Transverse colon (tissue), 4 donors: ENCODE measurements around the gene GADD45G. TPM values are rescaled to one million over a fixed set of nuclear protein-coding genes. Genes with fewer than 3 reads are reported as not detected.

Source experiments
- DNase-seq: peaks from one replicate; pipeline ENCODE4 v3.0.0-alpha.2; 2019
- H3K27ac ChIP-seq, 4 donors: fragments of 200-600 bp; sonication (generic); 2 replicates each; pipeline ENCODE4 v1.5.1; 2016 to 2018; ENCODE audit warnings: inconsistent platforms in 4 of 4
- H3K27me3 ChIP-seq: fragments of 200-600 bp; sonication (generic); 2 replicates; pipeline ENCODE4 v1.5.1; 2017; ENCODE audit warnings: inconsistent platforms
- H3K36me3 ChIP-seq, 4 donors: fragments of 200-600 bp; sonication (generic); 2 replicates each; pipeline ENCODE4 v1.5.1; 2017 to 2019; ENCODE audit warnings: inconsistent platforms in 4 of 4
- H3K4me1 ChIP-seq, 4 donors: fragments of 200-600 bp; sonication (generic); 2 replicates each; pipeline ENCODE4 v1.5.1; 2017 to 2020; ENCODE audit warnings: inconsistent platforms in 4 of 4
- H3K4me3 ChIP-seq, 4 donors: fragments of 200-600 bp; sonication (generic); 1 replicate in 1 of 4; 2 replicates in 3 of 4; pipeline versions ENCODE4 v1.5.1 to v1.6.1; 2017 to 2019; ENCODE audit warnings: inconsistent platforms in 4 of 4
- H3K9me3 ChIP-seq, 2 donors: fragments of 200-600 bp; sonication (generic); 2 replicates each; pipeline ENCODE4 v1.5.1; 2017 to 2019; ENCODE audit warnings: inconsistent platforms in 2 of 2
- EP300 ChIP-seq: sonication (generic); formaldehyde crosslinking; IDR thresholded peaks from one replicate; pipeline ENCODE4 v1.6.1; 2017; ENCODE audit warnings: antibody characterized with exemption, low read depth
- POLR2A ChIP-seq: fragments of 450-650 bp; IDR thresholded peaks from one replicate; pipeline ENCODE4 v1.6.1; 2016; ENCODE audit warnings: antibody characterized with exemption, mild to moderate bottlenecking, moderate library complexity
- POLR2AphosphoS5 ChIP-seq, 3 donors: sonication (generic); formaldehyde crosslinking; IDR thresholded peaks; one replicate each; pipeline ENCODE4 v1.6.1; 2016; ENCODE audit warnings: antibody characterized with exemption in 3 of 3
- WGBS, 2 donors: methylation state at CpG; one replicate each; pipeline ENCODE4 v1.1.5; 2018; ENCODE audit warnings: low coverage in 1 of 2; 5-methylcytosine and 5-hydroxymethylcytosine counted together
- in situ Hi-C, 4 donors: fragments of 200-750 bp; cut with MboI; loops; one replicate each; pipeline versions ENCODE4 v1.15.0 to v1.15.1; 2017; ENCODE audit warnings: low sequenced_read_pairs in 3 of 4, low pct_ligation_motif_present in 1 of 4, low pct_unique_long_range_greater_than_20kb in 1 of 4
- intact Hi-C: fragments of 100-400 bp; cut with DNase I; formaldehyde crosslinking; loops from one replicate; pipeline ENCODE4 v1.15.1; 2023; ENCODE audit warnings: low total_unique reads
- total RNA-seq, 4 donors: library from RNA; depleted of rRNA; stranded (reverse); fragments of >200 nt; gene quantifications; one replicate each; pipeline ENCODE4 v1.1.0, GENCODE V29; 2016
- TF ChIP-seq, protein P1 (sequence below), 5 experiments: fragments of 200-600 bp in 3 of 5; fragments of 450-650 bp in 2 of 5; sonication (generic) in 3 of 5; IDR thresholded peaks; 1 replicate in 2 of 5; 2 replicates in 3 of 5; pipeline ENCODE4 v1.5.1; 2016 to 2017; ENCODE audit warnings: antibody characterized with exemption in 5 of 5, inconsistent platforms in 3 of 5, mild to moderate bottlenecking in 2 of 5, moderate library complexity in 1 of 5

The GADD45G gene
- total RNA-seq, 4 donors from 2014 or later, result 8.4 to 12.7 (median 10.3) TPM

DNA sequence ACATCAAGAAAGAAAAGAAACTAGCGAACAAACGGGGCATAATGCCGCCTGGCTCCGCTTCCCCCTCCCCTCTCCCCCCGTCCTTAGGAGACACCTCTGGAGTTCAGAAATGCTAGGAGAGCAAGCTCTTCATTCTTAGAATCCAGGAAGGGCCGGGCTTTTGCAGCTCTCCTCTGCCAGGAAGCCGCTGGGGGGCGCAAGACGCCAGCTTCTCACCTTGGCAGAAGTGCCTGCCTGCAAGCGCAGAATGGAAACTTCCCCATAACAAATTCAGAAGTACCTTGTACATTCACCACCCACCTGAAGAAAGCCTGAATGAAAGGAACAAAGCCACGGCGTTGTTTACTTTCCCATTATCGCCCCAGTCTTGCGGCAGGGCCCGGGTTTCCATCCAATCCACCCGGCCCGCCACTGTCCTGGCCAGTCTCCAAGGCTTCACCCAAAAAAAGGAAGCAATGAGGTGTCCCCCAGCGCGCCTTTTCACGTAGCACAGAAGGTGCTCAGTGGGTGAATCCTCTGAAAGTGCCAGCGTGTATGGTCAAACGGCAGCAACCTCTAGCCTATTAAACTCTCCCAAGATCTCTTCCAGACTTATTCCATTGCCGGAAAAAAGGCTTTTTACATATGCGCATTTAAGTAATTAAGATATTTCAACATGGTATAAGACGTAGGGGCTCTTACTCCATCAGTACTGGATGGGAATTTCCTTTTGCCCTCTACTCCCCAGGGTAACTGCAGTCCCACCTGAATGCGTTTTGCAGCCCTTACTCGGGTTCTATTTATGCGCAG lies 1.6 kb upstream of the GADD45G start:
- Histone ChIP-seq H3K4me1 (peaks cover 16 to 37% (median 34%) of the 10 kb centered on the region in 4 donors), H3K36me3 (no peaks in the 10 kb centered on the region), H3K9me3 (no peaks in the 10 kb centered on the region), H3K27me3 (no peaks in the 10 kb centered on the region), H3K27ac (peak overlapping the region; percentile 91 to 97 (median 94)), H3K4me3 (peak overlapping the region; percentile 10 to 76 (median 46))
- peak; percentile 95 for DNase-seq
- intact Hi-C loops (loop anchor here (5.0 to 10.0 kb wide), 2 partner anchors 59 to 342 kb away; no protein-coding TSS in a partner anchor), in situ Hi-C loops (loop anchor here in 3 of 4 donors (5.0 to 25.0 kb wide), 3 partner anchors 309 to 499 kb away; no protein-coding TSS in a partner anchor)
- 0 to 2% methylated on average over 13 to 28 of the region's 28 CpGs for WGBS, 2 donors
- no peak for TF ChIP-seq POLR2A
- TF ChIP-seq, protein P1, sequence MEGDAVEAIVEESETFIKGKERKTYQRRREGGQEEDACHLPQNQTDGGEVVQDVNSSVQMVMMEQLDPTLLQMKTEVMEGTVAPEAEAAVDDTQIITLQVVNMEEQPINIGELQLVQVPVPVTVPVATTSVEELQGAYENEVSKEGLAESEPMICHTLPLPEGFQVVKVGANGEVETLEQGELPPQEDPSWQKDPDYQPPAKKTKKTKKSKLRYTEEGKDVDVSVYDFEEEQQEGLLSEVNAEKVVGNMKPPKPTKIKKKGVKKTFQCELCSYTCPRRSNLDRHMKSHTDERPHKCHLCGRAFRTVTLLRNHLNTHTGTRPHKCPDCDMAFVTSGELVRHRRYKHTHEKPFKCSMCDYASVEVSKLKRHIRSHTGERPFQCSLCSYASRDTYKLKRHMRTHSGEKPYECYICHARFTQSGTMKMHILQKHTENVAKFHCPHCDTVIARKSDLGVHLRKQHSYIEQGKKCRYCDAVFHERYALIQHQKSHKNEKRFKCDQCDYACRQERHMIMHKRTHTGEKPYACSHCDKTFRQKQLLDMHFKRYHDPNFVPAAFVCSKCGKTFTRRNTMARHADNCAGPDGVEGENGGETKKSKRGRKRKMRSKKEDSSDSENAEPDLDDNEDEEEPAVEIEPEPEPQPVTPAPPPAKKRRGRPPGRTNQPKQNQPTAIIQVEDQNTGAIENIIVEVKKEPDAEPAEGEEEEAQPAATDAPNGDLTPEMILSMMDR (IDR thresholded peaks at IDR 0.05), result peak; percentile 87 to 94 (median 91)

DNA sequence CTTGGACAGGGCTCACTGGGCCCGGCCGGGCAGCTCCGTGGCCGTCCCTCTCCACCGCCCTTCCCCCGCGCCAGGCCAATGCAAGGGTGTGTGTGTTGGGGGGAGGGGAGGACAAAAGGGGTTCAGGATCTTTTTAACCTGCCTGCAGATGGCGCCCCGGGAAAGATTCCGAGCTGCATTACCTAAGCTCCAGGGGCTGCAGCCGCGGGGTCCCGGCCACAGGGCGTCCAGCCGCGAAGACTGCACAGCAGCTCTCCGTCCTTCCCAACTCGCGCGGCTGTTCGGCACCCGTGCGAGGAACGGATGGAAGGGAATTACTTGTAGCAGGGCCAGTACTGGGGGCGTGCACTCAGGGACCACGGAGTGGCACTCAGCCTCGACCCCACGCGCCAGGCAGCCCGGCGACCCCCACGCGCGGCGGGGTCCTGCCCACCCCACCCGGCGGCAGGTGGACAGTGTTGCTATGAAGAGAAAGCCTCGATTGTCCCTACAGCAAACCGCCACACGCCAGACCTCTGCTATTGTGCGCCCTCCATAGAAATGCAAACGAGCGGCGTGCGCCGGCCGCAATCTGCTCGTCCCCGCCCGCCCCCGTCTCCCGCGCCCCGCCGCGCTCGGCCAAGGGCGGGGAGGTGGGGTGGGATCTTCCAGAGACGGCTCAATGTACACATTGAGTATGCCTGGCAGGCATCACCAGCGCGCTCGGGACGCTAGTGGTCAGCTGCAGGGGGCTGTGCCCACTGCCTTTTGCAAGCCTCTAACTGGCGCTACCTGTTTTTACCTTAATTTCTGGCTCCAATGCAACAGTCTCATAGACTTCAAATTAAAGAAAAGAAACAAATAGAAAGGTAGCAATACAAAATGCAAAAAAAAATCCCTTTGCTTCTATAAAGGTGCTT lies 796 bp upstream of the GADD45G start:
- intact Hi-C loops, result loop anchor here (2.0 to 10.0 kb wide), 3 partner anchors 58 to 399 kb away; no protein-coding TSS in a partner anchor
- H3K9me3 ChIP-seq, result no peaks in the 10 kb centered on the region
- H3K36me3 ChIP-seq, result no peaks in the 10 kb centered on the region
- 0% methylated on average over 47 of the region's 64 CpGs; no CpG with 5 or more reads in 1 of the 2 donors for WGBS, 2 donors
- H3K4me1 ChIP-seq, result peaks cover 16 to 37% (median 34%) of the 10 kb centered on the region in 4 donors
- peak in 2 of 3 donors; percentile 15 to 17 for TF ChIP-seq POLR2AphosphoS5 (IDR thresholded peaks at IDR 0.05)
- no peak for TF ChIP-seq EP300
- TF ChIP-seq, protein P1 (IDR thresholded peaks at IDR 0.05), result peak in 3 of 5 experiments; percentile 44 to 67 (median 67)
- TF ChIP-seq POLR2A, result peak; percentile 9
- DNase-seq, result peak; percentile 81
- in situ Hi-C loops, result loop anchor here in 3 of 4 donors (5.0 to 25.0 kb wide), 3 partner anchors 308 to 498 kb away; no protein-coding TSS in a partner anchor
- H3K27me3 ChIP-seq, result no peaks in the 10 kb centered on the region
- peak overlapping the region; percentile 20 to 76 (median 49) for H3K4me3 ChIP-seq
- peak overlapping the region; percentile 91 to 97 (median 94) for H3K27ac ChIP-seq

GRCh38 chr9:89605465-89606048 lies 745 bp downstream of the GADD45G start:
- H3K4me3 ChIP-seq, result peak overlapping the region; percentile 58 to 76 (median 68)
- intact Hi-C loops, result loop anchor here (2.0 to 10.0 kb wide), 3 partner anchors 287 to 397 kb away; no protein-coding TSS in a partner anchor
- 1% methylated on average over 49 of the region's 57 CpGs; no CpG with 5 or more reads in 1 of the 2 donors for WGBS, 2 donors
- TF ChIP-seq POLR2AphosphoS5 (IDR thresholded peaks at IDR 0.05), result no peak
- no peak for TF ChIP-seq POLR2A
- no peak for TF ChIP-seq EP300
- H3K4me1 ChIP-seq, result peaks cover 16 to 37% (median 34%) of the 10 kb centered on the region in 4 donors
- no peaks in the 10 kb centered on the region for H3K36me3 ChIP-seq
- DNase-seq, result peak; percentile 65
- in situ Hi-C loops, result loop anchor here in 2 of 4 donors (10.0 to 25.0 kb wide), 2 partner anchors 307 to 319 kb away; no protein-coding TSS in a partner anchor
- no peaks in the 10 kb centered on the region for H3K27me3 ChIP-seq
- H3K27ac ChIP-seq, result peak overlapping the region; percentile 91 to 97 (median 94)
- H3K9me3 ChIP-seq, result no peaks in the 10 kb centered on the region

DNA sequence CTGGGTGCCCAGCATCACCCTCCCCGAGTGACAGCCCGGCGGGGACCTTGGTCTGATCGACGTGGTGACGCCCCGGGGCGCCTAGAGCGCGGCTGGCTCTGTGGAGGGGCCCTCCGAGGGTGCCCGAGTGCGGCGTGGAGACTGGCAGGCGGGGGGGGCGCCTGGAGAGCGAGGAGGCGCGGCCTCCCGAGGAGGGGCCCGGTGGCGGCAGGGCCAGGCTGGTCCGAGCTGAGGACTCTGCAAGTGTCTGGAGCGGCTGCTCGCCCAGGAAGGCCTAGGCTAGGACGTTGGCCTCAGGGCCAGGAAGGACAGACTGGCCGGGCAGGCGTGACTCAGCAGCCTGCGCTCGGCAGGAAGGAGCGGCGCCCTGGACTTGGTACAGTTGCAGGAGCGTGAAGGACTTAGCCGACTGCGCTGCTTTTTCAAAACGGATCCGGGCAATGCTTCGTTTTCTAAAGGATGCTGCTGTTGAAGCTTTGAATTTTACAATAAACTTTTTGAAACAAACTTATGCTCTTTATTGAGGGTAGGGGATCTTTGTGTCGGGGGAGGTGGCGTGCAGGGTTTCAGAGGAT lies 1.3 kb downstream of the GADD45G start:
- Histone ChIP-seq H3K4me3 (peak overlapping the region; percentile 58 to 76 (median 68)), H3K4me1 (peaks cover 16 to 37% (median 34%) of the 10 kb centered on the region in 4 donors), H3K27me3 (no peaks in the 10 kb centered on the region), H3K27ac (peak overlapping the region; percentile 91 to 97 (median 94)), H3K36me3 (no peaks in the 10 kb centered on the region), H3K9me3 (no peaks in the 10 kb centered on the region)
- WGBS, 2 donors, result 10 to 60% methylated on average over 2 to 39 of the region's 40 CpGs
- peak; percentile 85 for DNase-seq
- intact Hi-C loops, result loop anchor here (5.0 to 10.0 kb wide), 2 partner anchors 286 to 339 kb away; no protein-coding TSS in a partner anchor
- TF ChIP-seq POLR2A, result peak; percentile 72
- TF ChIP-seq POLR2AphosphoS5 (IDR thresholded peaks at IDR 0.05), result peak; percentile 25 to 85 (median 79)
- TF ChIP-seq, protein P1 (IDR thresholded peaks at IDR 0.05), result peak in 1 of 5 experiments; percentile 10
- no peak for TF ChIP-seq EP300
- in situ Hi-C loops, result loop anchor here in 2 of 4 donors (10.0 to 25.0 kb wide), 2 partner anchors 306 to 319 kb away; no protein-coding TSS in a partner anchor
